Stimulated activated naive CD4-positive, alpha-beta T cell (primary cell): Measurements from ENCODE around the gene SCAMP1.
"Not testable (repeated sequence)": the region's sequence is repeated elsewhere in the genome, so short reads cannot be mapped to it uniquely, and the experiment has no call there.

ENCODE experiments used
- DNase-seq, 6 experiments: peaks; one replicate each; lab custom pipeline; 2025; lab: John Stamatoyannopoulos, UW

The SCAMP1 gene

DNA sequence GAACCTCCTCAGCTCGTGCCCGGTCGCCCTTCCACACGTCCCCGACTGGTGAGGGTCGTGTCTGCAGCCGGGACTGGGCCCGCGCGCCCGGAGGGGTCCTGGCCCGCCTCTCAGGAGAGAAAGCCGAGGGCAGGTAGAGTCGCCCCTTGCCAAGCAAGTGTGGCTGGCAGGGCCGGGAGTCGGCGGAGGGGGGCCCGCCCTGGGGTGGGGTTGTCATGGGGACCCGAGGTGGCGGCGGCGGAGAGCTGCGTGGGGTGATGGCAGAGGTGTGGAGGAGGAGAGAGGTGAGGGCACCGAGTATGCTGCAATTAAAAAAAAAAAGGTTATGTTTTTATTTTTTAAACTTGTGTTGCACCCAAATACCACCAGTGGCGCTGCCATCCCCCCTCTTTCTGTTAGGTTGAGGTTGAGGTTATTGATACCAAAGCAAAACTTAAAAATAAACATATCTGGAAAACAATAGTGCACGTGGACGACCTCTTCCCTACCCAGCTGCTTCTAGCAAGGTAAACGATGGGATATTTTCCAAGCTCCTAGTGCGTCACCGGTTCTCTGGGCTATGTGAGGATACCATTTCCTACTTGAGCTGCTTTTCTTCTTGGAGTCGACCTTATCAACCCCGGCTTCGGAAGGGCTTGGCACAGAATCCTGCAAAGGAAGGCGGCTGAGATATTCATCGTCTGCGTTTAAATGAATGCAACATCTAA is 660 bp downstream of the SCAMP1 start:
- peak; percentile 62 to 80 (median 67) for DNase-seq

DNA sequence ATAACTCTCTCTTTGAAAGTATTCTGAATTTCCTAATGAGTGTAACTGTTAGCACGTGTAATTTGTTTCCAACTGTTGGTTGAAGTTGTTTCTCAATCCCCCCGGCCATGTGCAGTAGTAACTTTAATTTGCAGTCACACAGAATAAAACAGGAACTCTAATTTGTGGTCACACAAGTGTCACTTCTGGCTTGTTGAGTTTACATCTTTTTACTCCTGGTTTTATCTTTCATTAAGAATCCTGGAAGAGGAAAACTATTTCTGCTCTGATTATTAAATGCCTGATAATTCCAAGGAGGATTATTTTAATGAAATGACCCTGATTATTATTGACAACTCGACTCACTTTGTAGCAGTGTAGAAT is 1.2 kb downstream of the SCAMP1 start:
- DNase-seq, result no peak

DNA sequence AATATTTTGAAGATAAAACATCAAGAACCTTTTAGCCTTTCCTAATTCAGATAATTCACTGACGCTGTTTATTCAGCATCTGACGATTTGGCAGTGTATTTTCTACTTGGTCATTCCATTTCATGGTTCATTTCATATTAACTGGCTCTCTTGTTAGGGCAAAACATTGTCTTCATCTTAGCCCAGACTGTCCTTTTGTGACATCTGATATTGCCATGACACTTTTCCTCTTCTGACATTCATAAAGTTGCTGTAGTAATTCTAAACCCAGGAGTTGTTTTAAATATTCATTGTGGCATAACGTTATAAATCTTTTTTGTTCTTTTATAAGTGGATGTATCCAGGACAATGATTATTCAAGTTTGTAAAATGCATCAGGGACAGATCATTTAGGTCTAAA is 1.8 kb downstream of the SCAMP1 start:
- DNase-seq, result no peak

DNA sequence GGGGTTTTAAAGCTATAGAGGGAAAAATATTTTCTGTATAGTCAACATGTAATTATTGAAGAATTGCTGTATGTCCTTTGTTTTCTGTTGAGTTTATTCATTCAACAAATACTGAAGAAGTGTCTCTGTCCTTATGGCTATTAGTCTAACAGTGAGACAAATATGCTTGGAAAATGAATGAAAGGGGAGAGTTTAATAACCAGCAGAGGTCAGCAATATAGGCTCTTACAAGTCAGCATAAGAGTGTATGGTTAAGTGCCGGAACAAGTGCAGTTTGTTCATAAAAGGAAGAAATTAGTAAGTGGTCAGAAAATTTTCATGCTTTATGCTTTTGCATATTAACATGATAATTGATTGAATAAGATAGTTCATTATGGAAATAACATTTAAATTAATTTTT is 3.6 kb downstream of the SCAMP1 start:
- DNase-seq, result no peak

DNA sequence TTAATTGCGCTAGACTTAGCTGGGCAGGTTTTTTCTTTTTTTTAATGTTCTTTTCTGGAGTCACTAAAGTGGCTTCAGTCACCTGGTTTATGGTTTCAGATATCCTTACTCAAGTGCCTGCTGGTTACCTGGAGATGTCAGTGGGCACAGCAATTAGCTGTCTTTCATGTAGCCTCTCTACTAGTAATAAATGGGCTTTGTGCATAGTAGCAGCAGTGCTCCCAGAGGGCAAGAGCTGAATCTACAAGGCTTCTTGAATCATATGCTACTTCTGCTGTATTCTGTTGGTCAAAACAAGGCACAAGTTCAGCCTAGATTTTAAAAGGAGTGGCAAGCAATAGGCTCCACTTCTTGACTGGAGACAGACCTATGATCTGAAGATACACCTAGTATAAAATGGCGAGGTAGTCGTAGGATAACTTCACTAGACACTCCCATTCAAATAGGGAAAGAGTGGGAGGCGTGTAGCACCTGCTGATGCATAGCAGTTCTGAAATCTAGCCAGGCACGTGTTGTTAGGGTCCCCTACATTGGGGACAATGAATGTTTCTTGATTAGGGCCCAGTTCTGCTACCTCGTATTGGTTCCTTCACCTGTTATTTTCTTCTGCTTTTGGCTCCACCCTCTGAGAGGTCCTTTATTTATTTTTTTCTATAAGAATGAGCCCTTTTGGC is 7.0 kb downstream of the SCAMP1 start:
- no peak for DNase-seq

DNA sequence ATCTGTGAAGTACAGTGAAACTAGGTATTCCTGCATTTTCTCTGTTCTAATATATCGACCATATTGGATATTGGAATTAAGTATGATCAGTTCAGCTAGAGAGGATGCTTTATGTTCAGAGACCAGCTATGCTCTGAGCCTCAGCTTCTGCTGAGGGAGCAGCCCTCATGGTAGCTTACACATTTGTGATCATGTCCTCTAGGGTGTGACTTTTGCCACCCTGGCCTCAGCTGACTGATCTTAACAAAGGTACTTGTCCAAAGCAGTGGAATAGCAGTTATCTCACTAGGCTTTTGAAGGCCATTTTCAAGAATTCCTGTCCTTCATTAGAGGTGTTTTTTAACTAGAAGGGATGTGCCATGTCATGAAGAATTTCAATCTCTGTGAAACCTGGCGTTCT is 9.3 kb downstream of the SCAMP1 start:
- no peak for DNase-seq

DNA sequence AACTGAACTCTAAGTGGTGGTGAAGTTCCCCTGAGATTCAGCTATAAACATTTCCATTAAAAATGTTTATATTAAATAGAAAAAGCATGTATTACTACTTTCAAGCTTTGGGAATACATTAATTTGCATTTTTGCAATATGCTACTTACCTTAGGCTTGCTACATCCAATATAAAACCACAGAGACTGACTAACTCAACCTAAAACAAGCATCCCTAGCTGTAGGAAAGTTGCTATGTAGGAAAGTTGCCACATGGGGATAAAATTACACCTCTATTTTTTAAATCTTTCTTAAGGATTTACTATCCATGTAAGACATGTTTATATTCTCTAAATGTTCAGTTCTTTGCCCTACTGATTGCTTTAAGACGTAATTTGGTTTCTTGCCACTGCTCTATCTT is 12.8 kb downstream of the SCAMP1 start:
- no peak for DNase-seq

DNA sequence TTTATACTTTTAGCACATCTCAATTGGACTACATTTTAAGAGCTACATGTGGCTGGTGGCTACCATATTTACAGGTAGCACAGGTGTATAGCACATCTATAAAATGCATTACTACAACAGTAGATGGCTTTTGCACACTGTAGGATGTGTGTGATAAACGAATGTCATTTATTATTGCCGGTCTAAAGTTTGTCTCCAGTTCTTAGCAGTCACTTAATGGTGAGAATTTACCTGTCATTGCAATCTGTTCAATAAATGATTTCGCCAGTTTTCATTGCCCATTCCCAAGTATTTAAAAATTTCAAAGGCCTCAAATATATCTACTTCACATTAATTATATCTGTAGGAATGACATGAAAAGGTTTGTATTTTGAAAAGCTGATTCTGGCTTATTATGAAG is 15.9 kb downstream of the SCAMP1 start:
- DNase-seq, result no peak

DNA sequence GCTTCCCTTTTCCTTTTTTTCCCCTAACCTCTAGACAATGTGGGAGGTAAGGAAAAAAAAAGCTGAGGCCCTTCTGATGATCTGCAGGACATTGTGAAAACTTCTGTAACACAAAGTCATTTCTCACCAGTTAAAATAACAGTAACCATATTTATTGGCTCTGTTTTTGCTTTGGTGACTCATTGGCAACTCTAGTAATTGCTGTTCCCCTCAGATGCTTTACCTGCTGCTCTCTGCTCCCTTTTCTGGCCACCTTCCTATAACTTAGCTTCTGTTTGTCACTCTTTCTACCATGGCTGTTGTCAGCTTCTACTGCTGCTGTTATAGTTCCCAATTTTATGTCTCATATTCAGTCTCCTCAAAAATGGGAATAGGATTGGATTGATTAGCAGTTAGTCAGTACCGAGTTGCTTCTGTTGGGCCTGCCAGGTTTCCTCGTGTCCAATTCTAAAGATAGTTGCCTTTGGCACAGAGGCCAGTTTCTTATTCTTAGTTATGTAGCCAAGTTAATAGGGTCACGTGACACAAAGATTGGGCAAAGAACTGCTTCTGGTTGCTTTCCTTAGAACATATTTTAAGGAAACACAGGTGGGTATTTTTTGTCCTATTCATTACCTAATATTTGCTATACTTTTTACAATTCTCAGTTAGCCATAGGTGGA is 16.8 kb downstream of the SCAMP1 start:
- DNase-seq, result no peak

DNA sequence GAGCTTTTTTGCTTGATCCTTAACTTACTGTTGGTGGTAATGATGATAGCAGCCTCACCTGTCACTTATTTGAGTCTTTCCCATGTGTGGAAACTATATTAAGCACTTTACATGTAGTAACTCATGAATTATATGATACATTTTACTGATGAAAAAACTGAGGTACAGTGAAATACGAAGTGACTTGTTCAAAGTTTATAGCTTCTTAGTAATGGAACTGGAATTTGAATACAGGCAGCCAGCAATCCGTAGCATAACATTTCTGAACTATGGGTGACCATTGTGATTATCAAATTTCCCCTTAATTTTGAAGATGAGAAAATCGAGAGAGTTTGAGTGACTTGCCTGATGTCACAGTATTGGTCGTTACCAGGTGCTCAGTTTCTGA is 17.3 kb downstream of the SCAMP1 start:
- DNase-seq, result no peak

DNA sequence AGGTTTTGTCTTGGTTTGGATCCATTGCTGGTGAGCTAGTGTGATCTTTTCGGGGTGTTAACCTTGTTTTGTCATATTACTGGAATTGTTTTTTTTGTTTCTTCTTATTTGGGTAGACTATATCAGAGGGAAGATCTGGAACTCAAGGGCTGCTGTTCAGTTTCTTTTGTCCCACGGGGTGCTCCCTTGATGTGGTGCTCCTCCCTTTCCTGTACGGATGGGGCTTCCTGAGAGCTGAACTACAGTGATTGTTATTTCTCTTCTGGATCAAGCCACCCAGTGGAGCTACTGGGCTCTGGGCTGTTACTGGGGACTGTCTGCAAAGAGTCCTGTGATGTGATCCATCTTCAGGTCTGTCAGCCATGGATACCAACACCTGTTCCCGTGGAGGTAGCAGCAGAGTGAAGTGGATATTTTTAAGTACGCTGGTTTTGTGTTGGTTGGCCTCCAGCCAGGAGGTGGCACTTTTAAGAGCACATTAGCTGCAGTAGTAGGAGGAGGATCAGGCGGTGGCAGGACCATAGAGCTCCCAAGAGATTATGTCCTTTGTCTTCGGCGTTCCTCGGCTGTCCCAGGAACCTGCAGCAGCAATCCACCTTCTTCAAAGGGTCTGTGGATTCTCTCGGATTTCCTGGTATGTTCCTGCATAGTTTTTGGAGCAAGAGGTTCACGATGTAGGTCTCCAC is 27.2 kb downstream of the SCAMP1 start:
- DNase-seq, result no peak

DNA sequence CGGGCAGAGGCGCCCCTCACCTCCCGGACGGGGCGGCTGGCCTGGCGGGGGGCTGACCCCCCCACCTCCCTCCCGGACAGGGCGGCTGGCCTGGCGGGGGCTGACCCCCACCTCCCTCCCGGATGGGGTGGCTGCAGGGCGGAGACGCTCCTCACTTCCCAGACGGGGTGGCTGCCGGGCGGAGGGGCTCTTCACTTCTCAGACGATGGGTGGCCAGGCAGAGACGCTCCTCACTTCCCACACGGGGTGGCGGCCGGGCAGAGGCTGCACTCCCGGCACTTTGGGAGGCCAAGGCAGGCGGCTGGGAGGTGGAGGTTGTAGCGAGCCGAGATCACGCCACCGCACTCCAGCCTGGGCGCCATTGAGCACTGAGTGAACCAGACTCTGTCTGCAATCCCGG is 30.9 kb downstream of the SCAMP1 start:
- DNase-seq, result not testable (repeated sequence)

DNA sequence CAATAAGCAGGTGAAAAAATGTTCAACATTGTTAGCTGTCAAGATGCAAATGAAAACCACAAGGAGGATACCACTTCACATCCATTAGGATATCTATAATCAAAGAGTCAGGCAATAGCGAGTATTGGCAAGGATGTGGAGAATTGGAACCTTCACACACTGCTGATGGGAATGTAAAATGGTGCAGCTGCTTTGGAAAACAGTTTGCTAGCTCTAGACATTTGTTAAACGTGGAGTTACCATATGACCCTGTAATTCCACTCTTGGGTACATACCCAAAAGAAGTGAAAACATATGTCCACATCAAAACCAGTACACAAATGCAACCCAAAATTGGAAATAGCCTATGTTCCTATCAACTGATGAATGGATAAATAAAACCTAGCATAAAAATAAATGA is 37.4 kb downstream of the SCAMP1 start:
- DNase-seq, result no peak

DNA sequence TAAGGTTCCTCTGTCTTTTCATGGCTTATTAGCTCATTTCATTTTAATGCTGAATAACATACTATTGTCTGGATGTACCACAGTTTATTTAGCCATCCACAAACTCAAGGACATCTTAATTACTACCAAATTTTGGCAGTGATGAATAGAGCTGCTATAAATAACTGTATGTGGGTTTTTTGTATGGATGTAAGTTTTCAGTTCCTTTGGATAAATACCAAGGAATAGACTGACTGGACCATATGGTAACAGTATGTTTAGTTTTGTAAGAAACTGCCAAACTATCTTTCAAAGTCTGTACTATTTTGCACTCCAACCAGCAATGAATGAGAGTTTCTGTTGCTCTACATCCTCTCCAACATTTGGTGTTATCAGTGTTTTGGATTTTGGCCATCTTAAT is 38.7 kb downstream of the SCAMP1 start:
- DNase-seq, result no peak

DNA sequence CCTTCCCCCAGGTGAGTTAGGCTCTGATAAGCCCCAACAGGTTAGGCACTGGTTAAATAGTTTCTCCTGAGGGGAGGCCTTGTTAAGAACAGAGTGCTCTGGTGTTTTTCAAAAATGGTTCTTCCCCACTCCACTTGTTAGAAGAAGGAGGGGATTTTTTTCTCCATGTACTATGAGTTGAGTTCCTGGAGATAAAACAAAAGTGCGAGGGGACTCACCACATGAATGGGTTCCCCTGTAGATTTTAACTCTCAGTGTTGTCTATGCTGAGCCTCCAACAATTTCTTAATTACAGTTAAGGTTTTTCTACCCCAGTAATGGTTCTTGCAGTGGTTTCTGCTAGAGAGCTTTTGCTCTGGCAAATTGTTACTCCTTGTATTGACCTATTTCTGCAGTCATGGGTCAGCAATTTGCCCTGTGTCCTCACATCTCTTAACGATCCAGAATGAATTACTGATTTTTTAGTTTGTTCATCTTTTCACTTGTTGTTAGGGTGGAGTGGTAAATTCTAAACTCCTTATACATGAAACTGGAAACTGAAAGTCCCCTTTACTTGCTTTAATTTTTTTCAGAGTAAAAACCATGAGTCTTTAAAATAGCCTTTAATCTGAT is 44.4 kb downstream of the SCAMP1 start:
- DNase-seq, result no peak

DNA sequence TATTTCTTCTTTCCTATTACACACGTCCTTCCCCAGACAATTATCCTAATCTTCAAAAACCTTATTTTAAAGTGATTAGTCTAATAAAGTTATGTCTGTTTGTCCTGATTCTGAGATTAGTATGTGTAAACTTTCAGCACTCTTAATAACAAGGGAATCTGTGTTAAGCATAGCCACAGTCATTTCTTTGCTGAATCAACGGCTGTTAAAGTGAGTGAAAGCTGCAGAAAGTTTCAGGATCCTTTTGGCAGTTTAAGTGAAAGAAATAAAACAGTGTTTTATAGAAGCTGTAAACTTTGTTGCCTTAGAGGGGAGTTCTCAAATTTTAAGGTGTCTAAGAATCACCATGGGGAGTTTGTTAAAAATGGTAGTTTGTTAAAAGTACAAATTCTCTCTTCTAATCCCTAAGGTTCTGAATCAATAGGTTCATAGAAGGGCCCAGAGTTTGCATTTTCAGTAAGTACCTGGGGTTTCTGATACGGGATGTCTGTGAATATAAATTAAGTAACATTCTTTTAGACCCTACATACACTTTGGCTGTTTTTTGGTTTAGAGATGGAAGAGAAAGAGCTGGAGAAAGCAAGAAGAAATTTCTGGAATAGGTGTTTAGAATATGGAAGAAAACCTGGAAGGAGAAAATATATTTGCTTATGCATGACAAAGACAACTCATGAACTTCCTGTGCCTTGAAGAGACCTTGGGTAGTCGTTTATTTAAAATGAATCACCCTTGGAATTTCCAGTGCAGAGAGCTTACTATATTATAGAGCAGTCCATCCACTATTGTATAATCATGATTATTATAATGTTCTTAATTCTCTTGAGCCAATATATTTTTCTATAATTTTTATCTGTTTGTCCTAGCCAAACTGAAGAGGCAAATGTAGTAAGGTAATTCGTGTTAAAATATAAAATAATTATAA is 45.7 kb downstream of the SCAMP1 start:
- DNase-seq, result no peak

DNA sequence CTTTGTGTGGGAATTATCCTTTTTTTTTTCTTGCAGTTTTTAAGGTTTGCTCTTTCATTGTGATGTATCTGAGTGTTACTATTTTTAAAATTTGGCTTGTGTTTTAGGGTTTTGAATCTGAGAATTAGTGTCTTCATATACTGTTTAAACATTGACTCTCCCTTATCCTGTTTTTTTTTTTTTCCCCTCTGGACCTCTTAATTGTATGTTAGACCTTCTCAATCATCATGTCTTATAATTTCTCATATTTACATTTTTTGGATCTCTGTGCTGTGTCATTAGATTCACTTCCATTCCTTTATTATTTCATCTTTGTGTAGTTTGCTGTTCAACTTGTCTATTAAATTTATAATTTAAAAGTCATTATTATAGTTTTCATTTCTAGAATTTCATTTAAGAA is 47.0 kb downstream of the SCAMP1 start:
- no peak for DNase-seq

DNA sequence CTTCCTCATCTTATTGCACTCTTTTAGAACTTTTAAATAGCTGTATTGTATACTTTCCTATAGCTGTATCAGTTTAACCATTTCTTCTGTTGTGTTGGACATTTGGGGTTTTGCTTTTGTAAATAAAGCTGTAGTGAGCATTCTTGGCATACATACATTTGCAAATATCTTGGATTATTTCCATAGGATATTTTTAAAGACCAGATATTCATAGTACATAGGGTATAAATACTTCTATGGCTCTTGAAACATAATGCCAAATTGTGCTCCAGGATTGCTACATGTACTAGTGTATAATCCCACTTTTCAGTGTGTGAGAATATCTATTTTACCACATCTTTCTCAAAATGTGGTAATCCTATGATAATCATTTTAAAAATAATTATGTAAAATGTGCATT is 51.2 kb downstream of the SCAMP1 start:
- no peak for DNase-seq

DNA sequence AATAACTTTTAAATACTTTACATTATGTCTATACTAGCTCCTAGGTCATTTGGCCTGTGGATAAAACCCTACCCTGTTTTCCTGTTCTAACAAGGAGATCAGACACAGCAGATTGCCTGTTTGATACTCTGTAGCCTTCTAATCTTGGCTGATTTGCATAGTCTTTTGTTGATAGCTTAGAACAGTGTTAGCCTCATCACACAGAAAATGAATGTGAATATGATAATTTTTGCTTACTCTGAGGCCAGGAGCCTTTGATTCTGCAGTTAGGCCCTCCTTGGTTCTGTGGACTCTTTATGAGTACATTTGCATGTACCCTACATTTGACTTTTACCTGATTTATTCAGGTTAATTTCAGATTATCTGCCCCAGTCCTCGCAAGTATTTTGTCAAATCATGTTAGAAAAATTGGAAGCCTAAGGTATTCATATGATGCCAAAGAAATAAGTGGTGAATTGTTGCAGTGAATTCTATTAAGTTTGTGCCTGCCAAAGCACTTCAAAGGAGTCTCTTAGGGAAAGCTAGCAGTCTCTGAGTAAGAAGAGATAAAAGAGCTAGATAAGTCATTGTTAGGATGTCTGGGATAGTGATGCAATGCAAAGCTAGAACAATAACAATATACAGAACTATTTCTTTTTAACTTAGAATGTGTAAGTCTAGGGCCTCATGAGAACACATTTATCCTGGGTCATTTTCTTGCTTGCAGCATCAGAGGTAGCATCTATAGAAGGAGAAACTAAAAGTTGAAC is 56.4 kb downstream of the SCAMP1 start:
- DNase-seq, result no peak

DNA sequence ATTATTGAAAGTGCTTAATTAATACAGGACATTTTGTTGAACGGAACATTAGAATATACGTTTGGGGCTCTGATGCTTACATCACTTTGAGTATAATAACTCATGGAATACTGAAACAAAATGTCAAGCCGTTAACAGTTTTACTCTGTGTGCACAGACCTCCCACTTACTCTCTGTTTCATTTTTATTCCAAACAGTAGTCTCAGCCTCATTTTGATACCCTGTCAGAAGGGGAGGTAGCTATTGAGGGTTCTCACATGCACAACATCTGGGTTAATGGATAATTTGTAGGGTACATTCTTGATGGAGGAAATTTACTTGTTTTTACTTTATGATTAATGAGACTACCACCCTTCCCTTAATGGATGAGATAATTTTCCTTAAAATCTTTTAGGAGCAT is 59.0 kb downstream of the SCAMP1 start:
- no peak for DNase-seq

DNA sequence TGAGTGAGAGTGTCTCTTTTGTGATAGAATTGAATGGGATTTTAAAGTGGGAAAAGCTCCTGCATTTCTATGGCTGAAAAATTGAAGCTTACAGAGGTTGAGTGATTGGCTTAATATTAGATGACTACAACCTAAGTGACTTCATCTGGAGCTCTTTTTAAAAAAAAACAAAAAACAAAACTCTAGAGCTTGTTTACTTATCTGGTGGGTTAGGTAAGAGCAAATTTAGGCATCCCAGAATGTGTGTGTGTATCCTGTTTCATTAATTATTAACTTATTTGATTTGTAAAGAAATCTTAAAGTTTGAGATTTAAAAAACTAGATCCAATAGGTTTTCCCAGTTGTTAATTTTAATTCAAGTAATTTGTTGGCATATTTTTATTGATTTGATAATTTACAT is 60.1 kb downstream of the SCAMP1 start:
- no peak for DNase-seq
